GM23338 (cell line): ENCODE results near the gene MBL2. TPM values are rescaled to one million over a fixed set of nuclear protein-coding genes. Genes with fewer than 3 reads are reported as not detected.

Source experiments
- ATAC-seq: fragments of 200-7000 bp; cut with Tn5 transposase; 3 replicates; pipeline ENCODE4 v1.9.1; 2020
- DNase-seq: peaks from one replicate; pipeline ENCODE4 v3.0.0-alpha.2; 2015; ENCODE audit warnings: low spot score
- H2AFZ ChIP-seq: fragments of 200-600 bp; sonication (generic); 2 replicates; pipeline ENCODE4 v1.8.0; 2016; ENCODE audit warnings: antibody characterized with exemption, mild to moderate bottlenecking, moderate library complexity
- H3F3A ChIP-seq: fragments of 200-600 bp; sonication (generic); replicated peaks from 2 replicates; pipeline ENCODE4 v1.8.0; 2017; ENCODE audit warnings: antibody characterized with exemption, mixed run types, low read depth
- H3K27ac ChIP-seq: fragments of 200-600 bp; sonication (generic); 2 replicates; pipeline ENCODE4 v1.6.1; 2016; ENCODE audit warnings: low read depth
- H3K27me3 ChIP-seq: fragments of 200-600 bp; sonication (generic); 2 replicates; pipeline ENCODE4 v1.8.0; 2016; ENCODE audit warnings: mild to moderate bottlenecking, mixed run types, moderate library complexity; ENCODE audit not compliant: insufficient read depth
- H3K36me3 ChIP-seq: fragments of 200-600 bp; sonication (generic); 2 replicates; pipeline ENCODE4 v1.8.0; 2016; ENCODE audit warnings: mild to moderate bottlenecking; ENCODE audit not compliant: insufficient read depth
- H3K4me1 ChIP-seq: fragments of 200-600 bp; sonication (generic); 2 replicates; pipeline ENCODE4 v1.8.0; 2016; ENCODE audit warnings: mild to moderate bottlenecking, moderate library complexity; ENCODE audit not compliant: insufficient read depth
- H3K4me2 ChIP-seq: fragments of 200-600 bp; sonication (generic); 2 replicates; pipeline ENCODE4 v1.7.1; 2017; ENCODE audit warnings: mixed run types
- H3K4me3 ChIP-seq: fragments of 200-600 bp; sonication (generic); 2 replicates; pipeline ENCODE4 v1.6.1; 2016; ENCODE audit warnings: mixed run types
- H3K79me2 ChIP-seq: fragments of 200-600 bp; sonication (generic); replicated peaks from 2 replicates; pipeline ENCODE4 v1.8.0; 2017; ENCODE audit warnings: mild to moderate bottlenecking; ENCODE audit not compliant: insufficient read depth
- H3K9me2 ChIP-seq: fragments of 200-600 bp; sonication (generic); 2 replicates; pipeline ENCODE4 v1.8.0; 2017; ENCODE audit not compliant: insufficient read depth
- H4K20me1 ChIP-seq: fragments of 200-600 bp; sonication (generic); replicated peaks from 2 replicates; pipeline ENCODE4 v1.8.0; 2017; ENCODE audit warnings: mild to moderate bottlenecking; ENCODE audit not compliant: insufficient read depth
- H3K27ac Mint-ChIP-seq: 2 replicates; pipeline ENCODE4 v1.8.0; 2020; ENCODE audit warnings: inconsistent platforms, mild to moderate bottlenecking, moderate library complexity, mixed read lengths
- H3K27me3 Mint-ChIP-seq: 3 replicates; pipeline ENCODE4 v1.8.0; 2022; ENCODE audit warnings: low read depth, mild to moderate bottlenecking, moderate library complexity, mixed read lengths, inconsistent platforms; ENCODE audit not compliant: insufficient read depth, poor library complexity
- H3K36me3 Mint-ChIP-seq: 3 replicates; pipeline ENCODE4 v1.8.0; 2021; ENCODE audit warnings: low read depth, mild to moderate bottlenecking, inconsistent platforms, moderate library complexity, mixed read lengths
- H3K4me1 Mint-ChIP-seq: 3 replicates; pipeline ENCODE4 v1.8.0; 2020; ENCODE audit warnings: mild to moderate bottlenecking, inconsistent platforms, mixed read lengths
- H3K4me3 Mint-ChIP-seq: 3 replicates; pipeline ENCODE4 v1.8.0; 2021; ENCODE audit warnings: moderate library complexity, mild to moderate bottlenecking, inconsistent platforms, mixed read lengths
- H3K9me3 Mint-ChIP-seq: 3 replicates; pipeline ENCODE4 v1.8.0; 2020; ENCODE audit warnings: moderate library complexity, mild to moderate bottlenecking, inconsistent platforms, mixed read lengths
- CREB1 ChIP-seq: fragments of 250-450 bp; sonication (Bioruptor Pico); IDR thresholded peaks from 2 replicates; pipeline ENCODE4 v1.5.0; 2020; ENCODE audit warnings: low read depth, mild to moderate bottlenecking, moderate library complexity
- EZH2 ChIP-seq: fragments of 200-600 bp; sonication (generic); IDR thresholded peaks from one replicate; pipeline ENCODE4 v1.8.0; 2017; ENCODE audit warnings: antibody characterized with exemption, mild to moderate bottlenecking, low read depth; ENCODE audit not compliant: unreplicated experiment
- EZH2phosphoT487 ChIP-seq: fragments of 200-600 bp; sonication (generic); IDR thresholded peaks from one replicate; pipeline ENCODE4 v1.8.1; 2018; ENCODE audit warnings: antibody characterized with exemption; ENCODE audit not compliant: unreplicated experiment
- JUNB ChIP-seq: IDR thresholded peaks from one replicate; pipeline ENCODE4 v1.6.1; 2016; ENCODE audit warnings: antibody characterized with exemption; ENCODE audit not compliant: unreplicated experiment
- NANOG ChIP-seq: IDR thresholded peaks from 2 replicates; pipeline ENCODE4 v1.6.1; 2016; ENCODE audit warnings: antibody characterized with exemption, borderline replicate concordance
- STAT1 ChIP-seq: IDR thresholded peaks from one replicate; pipeline ENCODE4 v1.6.1; 2016; ENCODE audit warnings: antibody characterized with exemption; ENCODE audit not compliant: unreplicated experiment
- ZNF114 ChIP-seq: fragments of 250-450 bp; sonication (Bioruptor Pico); IDR thresholded peaks from 2 replicates; pipeline ENCODE4 v1.5.0; 2020; ENCODE audit warnings: mild to moderate bottlenecking, moderate library complexity
- ZNF331 ChIP-seq: fragments of 250-450 bp; sonication (Bioruptor Pico); IDR thresholded peaks from 2 replicates; pipeline ENCODE4 v1.5.0; 2020; ENCODE audit warnings: low read depth, mild to moderate bottlenecking, moderate library complexity
- polyA plus RNA-seq: library from polyadenylated mRNA; unstranded; fragments of >200 nt; fragmentation: Nextera tagmentation; extraction: Ambion mirVana; gene quantifications from 2 replicates; pipeline ENCODE4 v1.2.1, GENCODE V29; 2016
- total RNA-seq: library from RNA; depleted of rRNA; stranded (reverse); fragments of >200 nt; shearing (Covaris generic); gene quantifications from 2 replicates; pipeline ENCODE4 v1.2.3, GENCODE V29; 2014
- TF ChIP-seq, protein P1 (sequence below): fragments of 250-450 bp; sonication (Bioruptor Pico); IDR thresholded peaks from 2 replicates; pipeline ENCODE4 v1.5.0; 2020; ENCODE audit warnings: mild to moderate bottlenecking, moderate library complexity
- TF ChIP-seq, protein P2 (sequence below): IDR thresholded peaks from 2 replicates; pipeline ENCODE4 v1.6.1; 2016; ENCODE audit warnings: antibody characterized with exemption

MBL2 gene
- total and polyA plus RNA-seq, 2 experiments from 2014 or later: not detected

DNA sequence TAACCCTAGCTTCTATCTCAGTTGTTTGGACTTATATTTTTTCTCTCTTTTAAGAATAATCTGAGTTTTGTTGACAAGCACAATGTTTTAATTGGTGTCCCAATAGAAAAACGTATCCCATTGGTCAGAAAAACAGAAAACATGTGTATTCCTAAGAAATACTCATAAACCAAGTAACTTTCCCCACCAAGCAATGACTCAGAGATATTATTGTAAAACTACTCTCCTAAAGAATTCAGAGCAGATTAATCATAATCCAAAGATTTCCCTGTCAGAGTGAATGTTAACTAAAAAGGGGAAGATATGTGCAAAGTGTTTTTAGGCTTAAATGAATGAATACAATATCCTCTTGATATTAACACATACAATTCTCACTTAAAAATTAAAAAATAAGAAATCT is 29.4 kb upstream of the MBL2 start (continued):
- TF ChIP-seq, protein P1, sequence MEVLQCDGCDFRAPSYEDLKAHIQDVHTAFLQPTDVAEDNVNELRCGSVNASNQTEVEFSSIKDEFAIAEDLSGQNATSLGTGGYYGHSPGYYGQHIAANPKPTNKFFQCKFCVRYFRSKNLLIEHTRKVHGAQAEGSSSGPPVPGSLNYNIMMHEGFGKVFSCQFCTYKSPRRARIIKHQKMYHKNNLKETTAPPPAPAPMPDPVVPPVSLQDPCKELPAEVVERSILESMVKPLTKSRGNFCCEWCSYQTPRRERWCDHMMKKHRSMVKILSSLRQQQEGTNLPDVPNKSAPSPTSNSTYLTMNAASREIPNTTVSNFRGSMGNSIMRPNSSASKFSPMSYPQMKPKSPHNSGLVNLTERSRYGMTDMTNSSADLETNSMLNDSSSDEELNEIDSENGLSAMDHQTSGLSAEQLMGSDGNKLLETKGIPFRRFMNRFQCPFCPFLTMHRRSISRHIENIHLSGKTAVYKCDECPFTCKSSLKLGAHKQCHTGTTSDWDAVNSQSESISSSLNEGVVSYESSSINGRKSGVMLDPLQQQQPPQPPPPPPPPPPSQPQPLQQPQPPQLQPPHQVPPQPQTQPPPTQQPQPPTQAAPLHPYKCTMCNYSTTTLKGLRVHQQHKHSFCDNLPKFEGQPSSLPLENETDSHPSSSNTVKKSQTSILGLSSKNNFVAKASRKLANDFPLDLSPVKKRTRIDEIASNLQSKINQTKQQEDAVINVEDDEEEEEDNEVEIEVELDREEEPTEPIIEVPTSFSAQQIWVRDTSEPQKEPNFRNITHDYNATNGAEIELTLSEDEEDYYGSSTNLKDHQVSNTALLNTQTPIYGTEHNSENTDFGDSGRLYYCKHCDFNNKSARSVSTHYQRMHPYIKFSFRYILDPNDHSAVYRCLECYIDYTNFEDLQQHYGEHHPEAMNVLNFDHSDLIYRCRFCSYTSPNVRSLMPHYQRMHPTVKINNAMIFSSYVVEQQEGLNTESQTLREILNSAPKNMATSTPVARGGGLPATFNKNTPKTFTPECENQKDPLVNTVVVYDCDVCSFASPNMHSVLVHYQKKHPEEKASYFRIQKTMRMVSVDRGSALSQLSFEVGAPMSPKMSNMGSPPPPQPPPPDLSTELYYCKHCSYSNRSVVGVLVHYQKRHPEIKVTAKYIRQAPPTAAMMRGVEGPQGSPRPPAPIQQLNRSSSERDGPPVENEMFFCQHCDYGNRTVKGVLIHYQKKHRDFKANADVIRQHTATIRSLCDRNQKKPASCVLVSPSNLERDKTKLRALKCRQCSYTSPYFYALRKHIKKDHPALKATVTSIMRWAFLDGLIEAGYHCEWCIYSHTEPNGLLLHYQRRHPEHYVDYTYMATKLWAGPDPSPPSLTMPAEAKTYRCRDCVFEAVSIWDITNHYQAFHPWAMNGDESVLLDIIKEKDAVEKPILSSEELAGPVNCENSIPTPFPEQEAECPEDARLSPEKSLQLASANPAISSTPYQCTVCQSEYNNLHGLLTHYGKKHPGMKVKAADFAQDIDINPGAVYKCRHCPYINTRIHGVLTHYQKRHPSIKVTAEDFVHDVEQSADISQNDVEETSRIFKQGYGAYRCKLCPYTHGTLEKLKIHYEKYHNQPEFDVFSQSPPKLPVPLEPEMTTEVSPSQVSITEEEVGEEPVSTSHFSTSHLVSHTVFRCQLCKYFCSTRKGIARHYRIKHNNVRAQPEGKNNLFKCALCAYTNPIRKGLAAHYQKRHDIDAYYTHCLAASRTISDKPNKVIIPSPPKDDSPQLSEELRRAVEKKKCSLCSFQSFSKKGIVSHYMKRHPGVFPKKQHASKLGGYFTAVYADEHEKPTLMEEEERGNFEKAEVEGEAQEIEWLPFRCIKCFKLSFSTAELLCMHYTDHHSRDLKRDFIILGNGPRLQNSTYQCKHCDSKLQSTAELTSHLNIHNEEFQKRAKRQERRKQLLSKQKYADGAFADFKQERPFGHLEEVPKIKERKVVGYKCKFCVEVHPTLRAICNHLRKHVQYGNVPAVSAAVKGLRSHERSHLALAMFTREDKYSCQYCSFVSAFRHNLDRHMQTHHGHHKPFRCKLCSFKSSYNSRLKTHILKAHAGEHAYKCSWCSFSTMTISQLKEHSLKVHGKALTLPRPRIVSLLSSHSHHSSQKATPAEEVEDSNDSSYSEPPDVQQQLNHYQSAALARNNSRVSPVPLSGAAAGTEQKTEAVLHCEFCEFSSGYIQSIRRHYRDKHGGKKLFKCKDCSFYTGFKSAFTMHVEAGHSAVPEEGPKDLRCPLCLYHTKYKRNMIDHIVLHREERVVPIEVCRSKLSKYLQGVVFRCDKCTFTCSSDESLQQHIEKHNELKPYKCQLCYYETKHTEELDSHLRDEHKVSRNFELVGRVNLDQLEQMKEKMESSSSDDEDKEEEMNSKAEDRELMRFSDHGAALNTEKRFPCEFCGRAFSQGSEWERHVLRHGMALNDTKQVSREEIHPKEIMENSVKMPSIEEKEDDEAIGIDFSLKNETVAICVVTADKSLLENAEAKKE (CRISPR knock-in tag): no peak
- TF ChIP-seq NANOG (no peak), EZH2phosphoT487 (no peak), JUNB (no peak), ZNF114 (CRISPR knock-in tag) (no peak)
- TF ChIP-seq, protein P2, sequence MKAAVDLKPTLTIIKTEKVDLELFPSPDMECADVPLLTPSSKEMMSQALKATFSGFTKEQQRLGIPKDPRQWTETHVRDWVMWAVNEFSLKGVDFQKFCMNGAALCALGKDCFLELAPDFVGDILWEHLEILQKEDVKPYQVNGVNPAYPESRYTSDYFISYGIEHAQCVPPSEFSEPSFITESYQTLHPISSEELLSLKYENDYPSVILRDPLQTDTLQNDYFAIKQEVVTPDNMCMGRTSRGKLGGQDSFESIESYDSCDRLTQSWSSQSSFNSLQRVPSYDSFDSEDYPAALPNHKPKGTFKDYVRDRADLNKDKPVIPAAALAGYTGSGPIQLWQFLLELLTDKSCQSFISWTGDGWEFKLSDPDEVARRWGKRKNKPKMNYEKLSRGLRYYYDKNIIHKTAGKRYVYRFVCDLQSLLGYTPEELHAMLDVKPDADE: no peak

DNA sequence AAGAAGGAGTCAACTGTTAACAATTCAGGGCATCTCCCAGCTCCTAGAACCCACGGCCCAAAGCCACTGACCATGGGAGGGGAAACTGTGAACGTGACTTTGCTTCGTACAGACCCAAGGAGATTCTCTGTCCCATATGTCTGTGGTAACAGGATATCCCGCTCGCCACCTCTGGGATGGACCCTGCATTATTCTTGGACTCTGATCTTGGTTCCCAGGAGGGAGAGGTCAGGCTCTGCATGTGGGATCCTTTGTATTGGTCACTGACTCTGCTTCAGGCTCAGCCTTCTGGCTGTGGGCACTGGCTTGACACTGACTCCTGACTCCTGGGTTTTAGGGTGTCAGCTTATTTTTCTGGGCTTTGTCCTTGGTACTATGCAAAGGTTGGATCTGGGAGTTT is 13.5 kb upstream of the MBL2 start:
- Histone ChIP-seq H3K4me3 (no peak overlapping the region), H3F3A (no peaks in the 10 kb centered on the region), H3K36me3 (no peaks in the 10 kb centered on the region), H3K27ac (no peak overlapping the region), H3K27me3 (no peaks in the 10 kb centered on the region), H3K4me1 (no peaks in the 10 kb centered on the region), H3K79me2 (no peaks in the 10 kb centered on the region), H3K4me2 (no peak overlapping the region), H2AFZ (no peak overlapping the region), H4K20me1 (no peaks in the 10 kb centered on the region), H3K9me2 (peaks cover 8% of the 10 kb centered on the region; the same call in 1 of the 2 replicates)
- Mint-ChIP-seq H3K27ac (no peak overlapping the region), H3K4me3 (no peak overlapping the region), H3K36me3 (no peaks in the 10 kb centered on the region), H3K4me1 (no peaks in the 10 kb centered on the region), H3K9me3 (no peaks in the 10 kb centered on the region), H3K27me3 (peaks cover 4% of the 10 kb centered on the region)
- no peak for DNase-seq
- no peak for ATAC-seq
- TF ChIP-seq, protein P2: no peak
- TF ChIP-seq STAT1 (no peak), EZH2 (no peak), EZH2phosphoT487 (no peak), CREB1 (no peak), NANOG (no peak), ZNF331 (CRISPR knock-in tag) (no peak)
